Left lobe of liver (tissue), 2 donors: ENCODE results near the gene DTX3. TPM values are rescaled to one million over a fixed set of nuclear protein-coding genes. Genes with fewer than 3 reads are reported as not detected.
"Not testable (repeated sequence)": the region's sequence is repeated elsewhere in the genome, so short reads cannot be mapped to it uniquely, and the experiment has no call there.

Experiments
- ATAC-seq: fragments of 200-7000 bp; cut with Tn5 transposase; one replicate; pipeline ENCODE4 v1.9.1; 2020; ENCODE audit warnings: mild to moderate bottlenecking, moderate library complexity
- DNase-seq: peaks from one replicate; pipeline ENCODE4 v3.0.0-alpha.2; 2020; ENCODE audit warnings: low spot score
- total RNA-seq: library from RNA; stranded (reverse); gene quantifications from one replicate; pipeline ENCODE4 v1.2.1, GENCODE V29; 2021
- donor health status: DM: no; HTN: no; CAD: no; lungs with moderate emphysema.
- donor health status: DM: no; HTN: yes; CAD: no.

The DTX3 gene
- total RNA-seq: 2.2 TPM

GRCh38 chr12:57604454-57604991 is at the start of gene DTX3:
DTX3 (plus strand) TSS chr12:57604824; CDS start chr12:57606518, 1,694 bp downstream.
- ATAC-seq: peak; percentile 31
- DNase-seq: no peak

- DNase-seq (no peak), ATAC-seq (no peak)
Measured at GRCh38 chr12:57554897-57555296, 49.7 kb upstream of the DTX3 start.

GRCh38 chr12:57558864-57559263 is 45.8 kb upstream of the DTX3 start:
- DNase-seq: no peak
- ATAC-seq: no peak

GRCh38 chr12:57560516-57560915 is 44.1 kb upstream of the DTX3 start:
- DNase-seq: no peak

GRCh38 chr12:57561117-57561516 is 43.5 kb upstream of the DTX3 start:
- ATAC-seq, DNase-seq: not testable (repeated sequence)

More at GRCh38 chr12:57560516-57560915, 44.1 kb upstream of the DTX3 start:
- ATAC-seq: no peak

GRCh38 chr12:57563358-57563757 is 41.3 kb upstream of the DTX3 start:
- DNase-seq: no peak
- ATAC-seq: no peak

- no peak for DNase-seq
Measured at GRCh38 chr12:57564178-57564740, 40.4 kb upstream of the DTX3 start.

GRCh38 chr12:57568838-57569237 is 35.8 kb upstream of the DTX3 start:
- ATAC-seq: no peak
- DNase-seq: no peak

More at GRCh38 chr12:57564178-57564740, 40.4 kb upstream of the DTX3 start:
- ATAC-seq: no peak

GRCh38 chr12:57569858-57570257 is 34.8 kb upstream of the DTX3 start:
- DNase-seq (no peak), ATAC-seq (no peak)

GRCh38 chr12:57570438-57570837 is 34.2 kb upstream of the DTX3 start:
- DNase-seq, ATAC-seq: not testable (repeated sequence)

- DNase-seq (no peak), ATAC-seq (no peak)
Measured at GRCh38 chr12:57571926-57572762, 32.5 kb upstream of the DTX3 start.

GRCh38 chr12:57574795-57575194 is 29.8 kb upstream of the DTX3 start:
- DNase-seq (no peak), ATAC-seq (no peak)

GRCh38 chr12:57575771-57576612 is 28.6 kb upstream of the DTX3 start:
- ATAC-seq (peak; percentile 31), DNase-seq (no peak)

- ATAC-seq (no peak), DNase-seq (no peak)
Measured at GRCh38 chr12:57576613-57577160, 27.9 kb upstream of the DTX3 start.

GRCh38 chr12:57577981-57578758 is 26.5 kb upstream of the DTX3 start:
- ATAC-seq: no peak
- no peak for DNase-seq

- DNase-seq (no peak), ATAC-seq (no peak)
Measured at GRCh38 chr12:57579011-57579410, 25.6 kb upstream of the DTX3 start.

- ATAC-seq (no peak), DNase-seq (no peak)
Measured at GRCh38 chr12:57579677-57580465, 24.8 kb upstream of the DTX3 start.

- DNase-seq (no peak), ATAC-seq (no peak)
Measured at GRCh38 chr12:57580466-57580795, 24.2 kb upstream of the DTX3 start.

GRCh38 chr12:57581802-57582201 is 22.8 kb upstream of the DTX3 start:
- no peak for DNase-seq
- ATAC-seq: no peak
